H9 (cell line): ENCODE results near the gene ZCWPW2. TPM values are rescaled to one million over a fixed set of nuclear protein-coding genes. Genes with fewer than 3 reads are reported as not detected.

Experiments
- DNase-seq: peaks from one replicate; pipeline ENCODE4 v3.0.0-alpha.2; 2017
- H2AFZ ChIP-seq: one replicate; pipeline ENCODE4 v1.6.1; 2013; ENCODE audit warnings: mild to moderate bottlenecking, low read length, control low read depth, moderate library complexity
- H2AK5ac ChIP-seq: 2 replicates; pipeline ENCODE4 v1.6.1; 2013; ENCODE audit warnings: low read length, control low read depth, mixed read lengths; ENCODE audit not compliant: insufficient read length
- H2BK120ac ChIP-seq: one replicate; pipeline ENCODE4 v1.6.1; 2013; ENCODE audit warnings: low read depth, mild to moderate bottlenecking, low read length, control low read depth, inconsistent platforms; ENCODE audit not compliant: poor library complexity, severe bottlenecking
- H2BK12ac ChIP-seq: 2 replicates; pipeline ENCODE4 v1.6.1; 2013; ENCODE audit warnings: low read length, control low read depth, mixed read lengths, low read depth; ENCODE audit not compliant: insufficient read length
- H2BK15ac ChIP-seq: 2 replicates; pipeline ENCODE4 v1.6.1; 2013; ENCODE audit warnings: low read depth, low read length, control low read depth
- H2BK20ac ChIP-seq: one replicate; pipeline ENCODE4 v1.6.1; 2013; ENCODE audit warnings: low read depth, mild to moderate bottlenecking, low read length, control low read depth, inconsistent platforms; ENCODE audit not compliant: poor library complexity, severe bottlenecking
- H2BK5ac ChIP-seq: 2 replicates; pipeline ENCODE4 v1.6.1; 2013; ENCODE audit warnings: low read length, control low read depth, mixed read lengths; ENCODE audit not compliant: insufficient read length
- H3K14ac ChIP-seq: 2 replicates; pipeline ENCODE4 v1.6.1; 2013; ENCODE audit warnings: low read length, control low read depth; ENCODE audit not compliant: insufficient read depth
- H3K18ac ChIP-seq: 2 replicates; pipeline ENCODE4 v1.6.1; 2013; ENCODE audit warnings: low read depth, mild to moderate bottlenecking, mixed read lengths, low read length, control low read depth; ENCODE audit not compliant: insufficient read length
- H3K23ac ChIP-seq: 2 replicates; pipeline ENCODE4 v1.6.1; 2013; ENCODE audit warnings: low read length, control low read depth, mixed read lengths, low read depth; ENCODE audit not compliant: insufficient read length
- H3K23me2 ChIP-seq: 2 replicates; pipeline ENCODE4 v1.6.1; 2013; ENCODE audit warnings: low read depth, mild to moderate bottlenecking, mixed read lengths, low read length, control low read depth; ENCODE audit not compliant: insufficient read length, poor library complexity, severe bottlenecking
- H3K27ac ChIP-seq: 2 replicates; pipeline ENCODE4 v1.5.1; 2013; ENCODE audit warnings: low read length, control low read depth, mixed read lengths, low read depth; ENCODE audit not compliant: insufficient read length
- H3K27me3 ChIP-seq: 2 replicates; pipeline ENCODE4 v1.6.1; 2013; ENCODE audit warnings: low read length, control low read depth, inconsistent platforms; ENCODE audit not compliant: insufficient read depth
- H3K4ac ChIP-seq: 2 replicates; pipeline ENCODE4 v1.6.1; 2013; ENCODE audit warnings: low read depth, mild to moderate bottlenecking, control low read depth, inconsistent platforms, low read length, moderate library complexity
- H3K4me1 ChIP-seq: 2 replicates; pipeline ENCODE4 v1.6.1; 2013; ENCODE audit warnings: low read length, control low read depth, inconsistent platforms; ENCODE audit not compliant: insufficient read depth
- H3K4me2 ChIP-seq: 2 replicates; pipeline ENCODE4 v1.6.1; 2013; ENCODE audit warnings: low read length, control low read depth, mixed read lengths; ENCODE audit not compliant: insufficient read length, insufficient read depth
- H3K56ac ChIP-seq: 2 replicates; pipeline ENCODE4 v1.6.1; 2013; ENCODE audit warnings: low read depth, mild to moderate bottlenecking, mixed read lengths, low read length, control low read depth; ENCODE audit not compliant: insufficient read length
- H3K79me1 ChIP-seq: 2 replicates; pipeline ENCODE4 v1.6.1; 2013; ENCODE audit warnings: low read depth, mild to moderate bottlenecking, moderate library complexity, low read length, control low read depth, inconsistent platforms; ENCODE audit not compliant: insufficient read depth, poor library complexity, severe bottlenecking
- H3K79me2 ChIP-seq: 2 replicates; pipeline ENCODE4 v1.6.1; 2013; ENCODE audit warnings: low read length, control low read depth, inconsistent platforms; ENCODE audit not compliant: insufficient read depth
- H3K9ac ChIP-seq: 2 replicates; pipeline ENCODE4 v1.6.1; 2013; ENCODE audit warnings: low read length, control low read depth, mixed read lengths; ENCODE audit not compliant: insufficient read length; ENCODE audit errors: extremely low read depth
- H3K9me3 ChIP-seq: one replicate; pipeline ENCODE4 v1.6.1; 2013; ENCODE audit warnings: low read depth, low read length, inconsistent platforms; ENCODE audit not compliant: control insufficient read depth
- H3T11ph ChIP-seq: one replicate; pipeline ENCODE4 v1.6.1; 2013; ENCODE audit warnings: mild to moderate bottlenecking, low read length, control low read depth, inconsistent platforms
- H4K20me1 ChIP-seq: one replicate; pipeline ENCODE4 v1.6.1; 2013; ENCODE audit not compliant: control insufficient read depth, insufficient read length, insufficient read depth
- H4K5ac ChIP-seq: 2 replicates; pipeline ENCODE4 v1.6.1; 2013; ENCODE audit warnings: low read depth, mild to moderate bottlenecking, mixed read lengths, low read length, control low read depth; ENCODE audit not compliant: insufficient read length
- H4K8ac ChIP-seq: replicated peaks from 2 replicates; pipeline ENCODE4 v1.6.1; 2013; ENCODE audit warnings: low read length, control low read depth, mixed read lengths, low read depth; ENCODE audit not compliant: insufficient read length
- H4K91ac ChIP-seq: 2 replicates; pipeline ENCODE4 v1.6.1; 2013; ENCODE audit warnings: low read depth, mild to moderate bottlenecking, moderate library complexity, mixed read lengths, low read length, control low read depth; ENCODE audit not compliant: insufficient read length
- H3K27ac Mint-ChIP-seq, 3 experiments: 2 replicates in 2 of 3; 3 replicates in 1 of 3; pipeline ENCODE4 v1.8.0; 2020 to 2021; ENCODE audit warnings: mixed read lengths in 3 of 3, mild to moderate bottlenecking in 1 of 3, moderate library complexity in 1 of 3
- H3K27me3 Mint-ChIP-seq: 2 replicates; pipeline ENCODE4 v1.8.0; 2021; ENCODE audit warnings: low read depth, mild to moderate bottlenecking, moderate library complexity, mixed read lengths
- H3K36me3 Mint-ChIP-seq, 3 experiments: 2 replicates in 2 of 3; 3 replicates in 1 of 3; pipeline ENCODE4 v1.8.0; 2020 to 2021; ENCODE audit warnings: low read depth in 3 of 3, mixed read lengths in 3 of 3; ENCODE audit not compliant: insufficient read depth in 1 of 3
- H3K4me1 Mint-ChIP-seq, 2 experiments: 2 replicates each; pipeline ENCODE4 v1.8.0; 2020; ENCODE audit warnings: mixed read lengths in 2 of 2
- H3K4me3 Mint-ChIP-seq, 2 experiments: 2 replicates in 1 of 2; 3 replicates in 1 of 2; pipeline ENCODE4 v1.8.0; 2020 to 2021; ENCODE audit warnings: mild to moderate bottlenecking in 2 of 2, mixed read lengths in 2 of 2, moderate library complexity in 1 of 2
- H3K9me3 Mint-ChIP-seq, 2 experiments: 2 replicates in 1 of 2; 3 replicates in 1 of 2; pipeline ENCODE4 v1.8.0; 2020; ENCODE audit warnings: mild to moderate bottlenecking in 2 of 2, mixed read lengths in 2 of 2, moderate library complexity in 1 of 2
- CTCF ChIP-seq: fragments of 200-600 bp; sonication (generic); conservative IDR thresholded peaks from 3 replicates; pipeline ENCODE4 v1.8.0; 2021; ENCODE audit warnings: antibody characterized with exemption, mild to moderate bottlenecking
- WGBS: extraction: QIAGEN DNeasy Blood & Tissue Kit; methylation state at CpG from one replicate; pipeline ENCODE4 v1.1.7; 2013; ENCODE audit warnings: missing lambda C conversion rate, low lambda C conversion rate, mixed read lengths; ENCODE audit not compliant: insufficient read length; ENCODE audit errors: extremely low coverage; 5-methylcytosine and 5-hydroxymethylcytosine counted together
- total RNA-seq: library from RNA; stranded (reverse); gene quantifications from 2 replicates; pipeline ENCODE4 v1.2.1, GENCODE V29; 2021

Gene ZCWPW2
- total RNA-seq, 1 experiment from 2014 or later, result 0.35 TPM

GRCh38 chr3:28322464-28322863 lies 26.1 kb upstream of the ZCWPW2 start:
- H3K4ac ChIP-seq, result no peak overlapping the region
- H3K56ac ChIP-seq, result no peak overlapping the region
- no peak overlapping the region for H2BK20ac ChIP-seq
- no peak overlapping the region for H3K4me2 ChIP-seq
- H4K5ac ChIP-seq, result no peak overlapping the region
- no peak overlapping the region for H4K91ac ChIP-seq
- Mint-ChIP-seq H3K4me1 (peaks cover 7 to 9% of the 10 kb centered on the region in 2 experiments; a peak in 3 of 4 replicates), H3K4me3 (no peak overlapping the region), H3K9me3 (no peaks in the 10 kb centered on the region), H3K27ac (no peak overlapping the region), H3K27me3 (no peaks in the 10 kb centered on the region), H3K36me3 (peaks cover 0 to 22% (median 20%) of the 10 kb centered on the region in 3 experiments; a peak in 4 of 7 replicates)
- no peak overlapping the region for H3K23ac ChIP-seq
- no peaks in the 10 kb centered on the region for H3K79me1 ChIP-seq
- H3T11ph ChIP-seq, result no peak overlapping the region
- H2BK12ac ChIP-seq, result no peak overlapping the region
- no peaks in the 10 kb centered on the region for H3K4me1 ChIP-seq
- no peak overlapping the region for H3K18ac ChIP-seq
- no peak overlapping the region for H2BK5ac ChIP-seq
- H2BK15ac ChIP-seq, result no peak overlapping the region
- no peak overlapping the region for H2AFZ ChIP-seq
- H3K27ac ChIP-seq, result no peak overlapping the region
- TF ChIP-seq CTCF, result no peak
- H3K14ac ChIP-seq, result no peak overlapping the region
- H2BK120ac ChIP-seq, result no peak overlapping the region
- no peak overlapping the region for H3K9ac ChIP-seq
- H3K23me2 ChIP-seq, result no peaks in the 10 kb centered on the region
- H2AK5ac ChIP-seq, result no peak overlapping the region
- no CpG with 5 or more reads among the region's 1 CpG for whole genome bisulfite sequencing
- no peaks in the 10 kb centered on the region for H3K27me3 ChIP-seq
- no peak overlapping the region for H4K8ac ChIP-seq
- no peak for DNase-seq
- no peaks in the 10 kb centered on the region for H3K79me2 ChIP-seq
- no peaks in the 10 kb centered on the region for H3K9me3 ChIP-seq
- H4K20me1 ChIP-seq, result no peaks in the 10 kb centered on the region
